NCI-H446 (cell line): ENCODE results near the gene MSS51.
"Not testable (repeated sequence)": the region's sequence is repeated elsewhere in the genome, so short reads cannot be mapped to it uniquely, and the experiment has no call there.

Experiments used
- DNase-seq, 2 experiments: peaks; one replicate each; lab custom pipeline; 2025; lab: John Stamatoyannopoulos, UW

Gene MSS51

DNA sequence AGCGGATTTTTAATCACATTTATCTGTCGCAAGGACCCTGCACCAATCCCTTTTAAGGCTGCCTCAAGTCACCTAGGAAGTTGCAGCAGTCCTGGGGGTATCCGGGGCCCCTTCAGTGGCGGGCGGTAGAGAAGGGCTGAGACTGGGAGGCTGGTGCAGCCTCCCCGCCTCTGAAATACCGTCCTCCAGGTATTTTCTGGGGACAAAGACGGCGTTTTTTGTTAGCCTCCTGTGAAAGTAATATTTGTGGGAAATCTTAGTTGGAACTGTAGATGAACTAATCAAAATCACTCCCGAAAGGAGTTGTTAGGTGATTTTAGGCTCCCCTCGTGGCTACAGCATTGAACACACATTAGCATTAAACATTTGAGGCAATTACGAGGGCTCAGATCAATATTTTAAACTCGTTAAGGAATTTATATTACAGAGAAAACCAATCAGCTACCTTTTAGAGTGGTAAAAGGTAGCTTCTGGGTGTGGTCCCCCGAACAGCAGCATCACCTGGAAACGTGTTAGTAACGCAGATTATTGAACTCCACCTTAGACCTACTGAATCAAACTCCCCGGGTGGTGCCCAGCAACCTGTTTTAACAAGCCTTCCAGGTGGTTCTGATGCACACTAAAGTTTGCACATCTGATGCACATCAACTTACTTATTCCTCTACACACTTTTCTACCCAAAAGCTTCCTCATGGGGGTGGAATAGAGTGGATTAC is 19.0 kb downstream of the MSS51 start:
- DNase-seq, result no peak

DNA sequence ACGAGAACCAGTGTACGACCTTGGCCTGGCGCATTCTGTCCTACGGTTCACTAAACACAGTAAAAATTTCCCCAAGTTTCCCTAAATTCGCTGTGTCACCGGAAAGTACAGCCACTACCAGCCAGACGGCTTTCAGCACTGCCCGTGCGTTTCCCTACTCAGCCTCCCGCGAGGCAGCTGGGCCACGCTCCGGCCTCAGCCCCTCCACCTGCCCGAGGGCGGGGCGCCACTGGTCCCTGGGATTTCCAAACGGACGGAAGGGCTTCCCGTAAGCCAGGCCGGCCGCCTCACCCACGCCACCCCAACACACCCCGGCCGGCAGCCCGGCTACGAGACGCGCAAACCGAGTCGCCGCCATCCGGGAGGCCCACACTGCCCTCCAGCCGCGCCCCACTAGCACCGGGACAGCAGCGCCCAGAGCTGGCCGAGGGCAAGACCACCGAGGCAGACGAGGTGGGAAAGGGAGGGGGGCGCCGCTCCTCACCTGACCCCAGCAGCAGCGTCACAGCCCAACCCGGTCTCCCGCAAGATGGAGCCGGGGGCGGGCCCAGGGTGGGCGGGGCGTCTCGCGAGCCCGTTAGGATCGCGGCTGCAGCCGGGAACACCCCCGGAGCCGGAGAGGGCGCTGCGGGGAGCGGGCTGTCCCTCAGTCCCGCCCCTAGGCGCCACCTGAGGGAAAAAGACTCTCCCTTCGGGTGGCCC is 19.7 kb downstream of the MSS51 start, which contains the start of gene ANXA7:
ANXA7 (minus strand) TSS at position 531 of the 702 bp plus-strand sequence. CDS start 13,202 bp downstream, outside the sequence.
- peak; percentile 15 to 75 for DNase-seq

DNA sequence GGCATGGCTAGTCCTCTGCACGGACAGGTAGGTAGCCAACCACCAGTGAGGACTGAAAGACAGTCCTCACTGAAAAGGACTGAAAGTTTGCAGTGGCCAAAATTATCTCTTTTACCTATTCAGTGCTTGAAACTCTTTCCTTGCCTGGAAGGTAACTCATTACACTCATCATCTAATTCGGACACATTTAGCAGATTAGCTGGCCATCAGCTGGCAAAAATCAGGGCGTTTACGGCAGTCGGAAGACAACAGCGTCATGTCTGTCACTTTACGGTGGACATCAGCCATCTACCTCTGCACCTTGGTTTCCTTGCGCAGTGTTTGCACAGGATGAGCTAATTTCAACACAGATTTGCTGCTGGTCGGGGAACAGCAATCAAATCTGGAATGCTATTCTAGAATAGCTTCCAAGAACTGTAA is 20.2 kb downstream of the MSS51 start:
- no peak for DNase-seq

DNA sequence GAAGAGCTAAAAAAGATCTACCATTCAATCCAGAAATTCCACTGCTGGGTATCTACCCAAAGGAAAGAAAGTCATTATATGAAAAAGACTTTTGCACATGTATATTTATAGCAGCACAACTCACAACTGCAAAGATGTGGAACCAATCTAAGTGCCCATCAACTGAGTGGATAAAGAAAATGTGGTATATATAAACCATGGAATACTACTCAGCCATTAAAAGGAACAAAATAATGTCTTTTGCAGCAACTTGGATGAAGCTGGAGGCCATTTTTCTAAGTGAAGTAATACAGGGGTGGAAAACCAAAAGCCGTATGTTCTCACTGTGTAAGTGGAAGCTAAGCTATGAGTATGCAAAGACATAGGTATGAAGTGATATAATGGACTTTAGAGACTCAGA is 22.5 kb downstream of the MSS51 start:
- no peak for DNase-seq

DNA sequence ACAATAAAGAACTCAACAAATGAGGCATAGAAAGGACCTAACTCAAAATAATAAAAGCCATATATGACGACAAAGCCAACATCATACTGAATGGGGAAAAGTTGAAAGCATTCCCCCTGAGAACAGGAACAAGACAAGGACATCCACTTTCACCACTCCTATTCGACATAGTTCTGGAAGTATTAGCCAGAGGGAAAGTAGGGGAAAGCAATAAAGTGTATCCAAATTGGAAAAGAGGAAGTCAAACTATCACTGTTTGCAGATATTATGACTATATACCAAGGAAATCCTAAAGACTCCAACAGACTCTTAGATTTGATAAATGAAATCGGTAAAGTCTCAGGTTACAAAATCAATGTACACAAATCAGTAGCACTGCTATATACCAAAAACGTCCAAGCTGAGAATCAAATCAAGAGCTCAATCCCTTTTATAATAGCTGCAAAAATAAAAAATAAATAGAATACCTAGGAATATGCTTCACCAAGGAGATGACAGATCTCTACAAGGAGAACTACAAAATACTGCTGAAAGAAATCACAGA is 24.3 kb downstream of the MSS51 start:
- no peak for DNase-seq

DNA sequence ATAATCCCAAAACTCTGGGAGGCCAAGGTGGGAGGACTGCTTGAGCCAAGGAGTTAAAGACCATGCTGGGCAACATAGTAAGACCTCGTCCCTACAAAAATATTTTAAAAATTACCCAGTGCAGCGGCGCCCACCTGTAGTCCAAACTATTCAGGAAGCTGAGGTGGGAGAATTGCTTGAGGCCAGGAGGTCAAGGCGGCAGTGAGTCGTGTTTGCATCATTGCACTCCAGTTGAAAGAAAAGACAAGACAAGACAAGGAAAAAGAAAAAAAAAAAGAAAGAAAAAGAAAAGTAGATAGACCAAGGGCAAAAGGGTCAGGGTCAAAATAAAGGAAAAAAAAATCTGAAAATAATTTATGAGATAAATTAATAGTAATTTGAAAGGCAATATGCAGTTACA is 25.3 kb downstream of the MSS51 start:
- DNase-seq, result no peak

DNA sequence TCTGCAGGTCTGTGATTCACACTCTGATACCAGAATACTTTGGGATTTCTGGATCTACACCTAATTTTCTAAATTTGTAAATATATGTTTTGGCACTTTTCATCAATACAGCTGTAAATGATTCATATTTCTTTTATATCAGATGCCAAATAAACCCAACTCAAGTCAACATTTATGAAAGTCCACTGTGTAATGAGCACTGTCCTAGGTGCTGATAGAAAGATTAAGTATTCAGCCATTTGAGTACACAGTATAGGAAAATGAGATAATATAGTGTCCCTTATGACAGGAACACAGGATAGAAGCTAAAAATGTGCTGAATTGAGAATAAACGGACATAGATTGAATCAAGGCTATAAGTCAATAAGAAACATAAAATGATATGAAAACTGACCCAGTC is 25.9 kb downstream of the MSS51 start:
- no peak for DNase-seq

DNA sequence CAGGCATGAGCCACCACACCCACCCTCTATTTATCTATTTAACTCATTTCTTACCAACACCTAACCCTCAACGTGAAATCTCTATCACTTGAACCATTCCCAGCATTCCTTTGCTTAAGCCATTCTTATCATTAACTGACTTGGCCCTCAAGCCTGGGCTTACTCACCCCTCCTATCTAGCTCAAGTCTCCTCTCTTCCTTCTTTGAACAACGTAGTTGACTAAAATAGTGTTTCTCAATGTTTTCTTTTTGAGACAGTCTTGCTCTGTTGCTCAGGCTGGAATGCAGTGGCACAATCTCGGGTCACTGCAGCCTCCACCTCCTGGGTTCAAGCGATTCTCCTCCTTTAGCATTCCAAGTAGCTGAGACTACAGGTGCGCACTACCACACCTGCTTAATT is 26.5 kb downstream of the MSS51 start:
- no peak for DNase-seq

DNA sequence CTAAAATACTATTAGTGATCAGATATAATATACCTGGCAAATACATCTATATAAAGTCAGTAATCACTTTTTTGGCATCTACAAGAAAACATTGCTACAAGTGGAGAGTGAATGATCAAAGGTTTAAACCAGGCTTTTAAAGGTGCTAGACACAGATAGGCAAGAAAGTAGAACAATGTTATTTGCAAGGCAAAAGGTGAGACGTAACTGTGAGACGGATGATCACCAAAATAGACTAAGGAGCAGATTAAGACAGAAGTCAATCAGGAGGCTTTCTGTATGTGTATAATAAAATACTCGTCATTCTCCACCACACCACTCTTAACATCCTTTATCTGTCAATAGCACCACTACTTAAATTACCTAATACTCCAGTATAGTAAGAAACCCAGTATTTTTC is 27.8 kb downstream of the MSS51 start:
- no peak for DNase-seq

DNA sequence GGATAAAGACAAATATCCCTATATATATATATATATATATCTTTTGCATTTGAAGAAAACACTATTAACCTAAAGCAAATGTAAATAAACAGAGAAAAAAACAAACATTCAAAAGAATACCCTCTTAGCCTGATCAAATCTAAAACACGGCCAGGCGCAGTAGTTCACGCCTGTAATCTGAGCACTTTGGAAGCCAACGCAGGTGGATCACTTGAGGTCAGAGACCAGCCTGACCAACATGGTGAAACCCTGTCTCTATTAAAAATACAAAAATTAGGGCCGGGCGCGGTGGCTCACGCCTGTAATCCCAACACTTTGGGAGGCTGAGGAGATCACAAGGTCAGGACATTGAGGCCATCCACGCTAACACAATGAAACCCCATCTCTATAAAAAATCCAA is 28.7 kb downstream of the MSS51 start:
- no peak for DNase-seq

DNA sequence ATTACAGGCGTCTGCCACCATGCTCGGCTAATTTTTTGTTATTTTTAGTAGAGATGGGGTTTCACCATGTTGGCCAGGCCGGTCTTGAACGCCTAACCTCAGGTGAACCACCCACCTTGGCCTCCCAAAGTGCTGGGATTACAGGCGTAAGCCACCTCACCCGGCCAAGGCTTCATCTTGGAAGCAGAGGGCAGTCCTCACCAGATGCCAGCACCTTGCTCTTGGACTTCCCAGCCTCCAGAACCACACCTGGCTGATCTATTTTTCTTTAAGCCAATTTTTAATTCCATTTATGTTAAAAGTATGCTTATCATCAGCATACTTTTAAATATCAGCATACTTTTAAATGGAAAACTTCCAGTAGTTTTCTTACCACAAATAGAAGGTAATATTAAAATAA is 31.7 kb downstream of the MSS51 start:
- no peak for DNase-seq

DNA sequence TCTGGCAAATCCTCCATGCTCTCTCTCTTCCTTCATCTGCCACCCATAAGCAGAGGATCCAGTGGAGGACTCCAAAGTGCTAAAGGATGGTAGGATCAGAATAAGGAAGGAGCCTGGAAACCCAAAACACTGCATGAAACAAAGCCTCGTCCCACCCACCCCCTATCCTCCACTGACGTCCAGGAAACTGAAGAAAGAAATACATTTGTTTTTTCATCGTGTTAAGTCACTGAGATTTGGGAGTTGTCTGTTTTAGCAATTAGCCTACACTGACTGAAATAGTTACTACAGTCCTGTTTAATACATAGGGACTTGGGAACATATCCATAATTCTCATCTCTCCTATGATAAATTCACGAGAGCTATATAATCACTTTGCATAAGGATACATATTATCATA is 34.3 kb downstream of the MSS51 start:
- DNase-seq, result no peak

DNA sequence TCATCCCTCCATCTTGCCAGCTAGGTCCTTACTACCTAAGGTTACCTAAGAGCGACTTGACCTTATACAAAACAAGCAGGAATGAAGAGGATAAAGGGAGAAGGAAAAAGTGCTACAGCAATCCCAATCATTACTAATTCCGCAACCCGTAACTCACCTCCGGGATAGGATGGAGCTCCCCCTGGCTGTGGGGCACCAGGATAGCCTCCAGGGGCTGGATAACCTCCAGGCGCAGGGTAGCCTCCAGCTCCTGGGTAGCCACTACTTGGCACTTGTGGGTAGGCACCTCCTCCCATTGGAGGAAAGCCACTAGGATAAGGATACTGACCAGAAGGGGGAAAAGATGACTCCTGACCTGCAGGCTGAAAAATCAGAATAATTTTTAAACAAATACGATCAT is 35.3 kb downstream of the MSS51 start:
- no peak for DNase-seq

DNA sequence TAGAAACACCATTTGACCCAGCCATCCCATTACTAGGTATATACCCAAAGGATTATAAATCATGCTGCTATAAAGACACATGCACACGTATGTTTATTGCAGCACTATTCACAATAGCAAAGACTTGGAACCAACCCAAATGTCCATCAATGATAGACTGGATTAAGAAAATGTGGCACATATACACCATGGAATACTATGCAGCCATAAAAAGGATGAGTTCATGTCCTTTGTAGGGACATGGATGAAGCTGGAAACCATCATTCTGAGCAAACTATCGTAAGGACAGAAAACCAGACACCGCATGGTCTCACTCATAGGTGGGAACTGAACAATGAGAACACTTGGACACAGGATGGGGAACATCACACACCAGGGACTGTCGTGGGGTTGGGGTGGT is 39.0 kb downstream of the MSS51 start:
- DNase-seq, result not testable (repeated sequence)

DNA sequence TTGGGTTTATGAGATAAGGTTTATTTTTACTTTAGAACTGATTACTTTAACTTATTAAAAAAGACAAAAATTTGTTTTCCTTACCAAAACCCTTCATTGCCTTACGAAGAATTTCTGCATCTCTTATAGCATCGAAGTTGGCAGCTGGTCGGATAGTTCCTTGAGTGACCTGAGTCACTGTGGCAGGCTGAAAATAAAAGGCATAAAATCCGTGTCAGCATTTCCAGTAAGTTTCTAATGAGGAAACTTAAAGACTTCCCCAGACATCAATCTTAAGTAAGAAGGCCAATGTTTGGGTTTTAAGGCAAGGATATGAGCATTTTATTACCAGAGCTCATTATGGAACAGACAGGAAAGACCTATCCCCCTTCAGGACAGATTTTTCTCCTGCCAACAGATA is 45.1 kb downstream of the MSS51 start:
- DNase-seq, result no peak

DNA sequence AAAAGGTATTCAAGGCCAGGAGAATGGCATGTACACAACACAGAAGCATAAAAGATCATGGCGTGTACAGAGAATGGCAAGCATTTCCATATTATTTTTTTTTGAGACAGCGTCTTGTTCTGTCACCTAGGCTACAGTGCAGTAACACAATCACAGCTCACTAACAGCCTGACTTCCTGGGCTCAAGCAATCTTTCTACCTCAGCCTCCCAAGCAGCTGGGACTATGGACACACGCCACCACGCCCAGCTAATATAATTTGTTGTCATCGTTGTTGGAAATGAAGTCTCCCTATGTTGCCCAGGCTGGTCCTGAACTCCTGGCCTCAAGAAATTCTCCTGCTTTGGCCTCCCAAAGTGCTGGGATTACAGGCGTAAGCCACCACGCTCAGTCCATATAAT is 46.8 kb downstream of the MSS51 start:
- DNase-seq, result no peak

DNA sequence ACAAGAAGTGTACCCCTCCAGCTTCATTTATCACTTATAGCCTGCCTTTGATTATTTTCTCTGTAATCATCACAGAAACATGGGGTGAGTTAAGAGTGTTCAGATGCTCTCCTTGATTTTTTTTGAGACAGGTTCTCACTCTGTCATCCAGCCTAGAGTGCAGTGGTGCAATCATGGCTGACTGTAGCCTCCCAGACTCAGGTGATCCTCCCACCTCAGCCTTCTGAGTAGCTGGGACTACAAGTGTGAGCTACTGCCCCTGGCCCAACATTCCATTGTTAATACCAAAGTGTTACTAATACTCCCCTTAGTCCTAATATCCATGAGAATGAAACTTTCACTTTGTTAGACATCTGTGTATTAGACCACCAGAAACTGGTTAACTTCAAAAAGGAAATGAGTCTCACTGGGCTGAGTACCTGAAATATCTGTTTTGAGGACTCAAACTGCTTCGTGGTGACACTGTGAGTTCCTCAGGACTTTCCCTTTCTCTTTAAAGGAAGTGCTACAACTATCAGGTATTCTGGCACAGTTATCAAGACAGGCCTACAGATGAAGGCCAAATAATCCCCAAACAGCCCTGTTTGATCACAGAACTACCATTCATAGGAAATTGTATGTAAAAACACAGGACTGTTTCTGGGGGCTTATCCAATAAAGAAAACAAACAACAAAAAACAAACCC is 54.2 kb downstream of the MSS51 start:
- DNase-seq, result no peak

DNA sequence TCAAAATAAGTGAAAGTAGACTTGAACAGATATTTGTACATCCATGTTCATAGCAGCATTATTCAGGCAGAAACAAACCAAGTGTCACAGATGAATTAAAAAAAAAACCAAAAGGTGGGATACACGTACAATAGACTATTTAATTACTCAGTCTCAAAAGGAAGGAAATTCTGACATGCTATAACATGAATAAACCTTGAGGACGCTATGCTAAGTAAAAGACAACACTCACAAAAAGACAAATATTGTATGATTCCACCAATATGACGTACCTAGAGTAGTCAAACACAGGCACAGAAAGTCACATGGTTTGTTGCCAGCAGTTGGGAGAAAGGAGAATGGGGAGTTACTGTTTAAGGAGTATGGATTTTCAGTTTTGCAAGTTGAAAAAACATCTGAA is 56.7 kb downstream of the MSS51 start:
- no peak for DNase-seq
